GM20431 (cell line): ENCODE results near the gene EN1.

ENCODE experiments used
- in situ Hi-C: fragments of 300-500 bp; cut with MseI, MboI; formaldehyde crosslinking; loops from one replicate; pipeline ENCODE4 v1.15.0; 2020; ENCODE audit warnings: low sequenced_read_pairs; ENCODE audit not compliant: unreplicated experiment

The EN1 gene

DNA sequence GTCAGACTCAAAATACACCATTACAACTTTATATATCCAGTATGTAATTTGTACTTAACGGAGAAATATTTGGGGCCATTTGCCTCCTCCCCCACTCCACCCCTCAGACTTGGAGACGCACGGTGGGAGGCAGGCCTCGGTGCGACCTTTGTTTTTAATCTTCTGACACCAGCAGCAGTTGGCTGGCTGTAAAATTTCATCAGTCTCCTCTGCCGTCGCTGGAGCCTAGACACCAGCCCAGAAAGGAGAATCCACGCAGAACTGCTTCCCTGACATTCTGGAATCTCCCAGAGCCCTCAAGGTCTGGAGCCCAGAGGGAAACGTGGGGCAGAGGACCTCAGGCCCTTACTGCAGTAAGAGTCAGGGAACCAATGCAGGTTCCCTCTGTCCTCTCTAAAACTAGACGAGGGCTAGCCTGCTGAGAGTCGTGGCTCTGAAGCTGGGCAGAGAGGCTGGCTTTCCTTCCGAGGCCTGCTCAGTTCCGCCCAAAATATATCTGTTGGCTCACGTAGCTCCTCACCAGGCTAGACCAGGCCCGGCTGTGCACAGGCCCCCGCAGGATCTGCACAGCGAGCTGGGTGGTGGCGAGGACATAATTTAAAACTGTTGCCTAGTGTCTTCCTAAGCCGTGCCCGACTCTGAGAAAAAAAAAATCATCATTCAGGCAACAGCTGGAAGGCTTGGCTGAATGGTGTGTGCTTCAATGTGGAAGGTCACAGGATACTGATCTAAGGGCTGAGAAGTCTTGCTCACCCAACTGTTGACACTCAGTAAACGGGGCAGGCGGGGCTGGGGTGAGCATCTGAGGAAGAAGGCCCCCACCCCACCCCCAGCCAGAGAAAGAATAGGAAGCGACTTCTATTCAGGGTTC is 40.4 kb downstream of the EN1 start:
- in situ Hi-C loops: no loop called here

DNA sequence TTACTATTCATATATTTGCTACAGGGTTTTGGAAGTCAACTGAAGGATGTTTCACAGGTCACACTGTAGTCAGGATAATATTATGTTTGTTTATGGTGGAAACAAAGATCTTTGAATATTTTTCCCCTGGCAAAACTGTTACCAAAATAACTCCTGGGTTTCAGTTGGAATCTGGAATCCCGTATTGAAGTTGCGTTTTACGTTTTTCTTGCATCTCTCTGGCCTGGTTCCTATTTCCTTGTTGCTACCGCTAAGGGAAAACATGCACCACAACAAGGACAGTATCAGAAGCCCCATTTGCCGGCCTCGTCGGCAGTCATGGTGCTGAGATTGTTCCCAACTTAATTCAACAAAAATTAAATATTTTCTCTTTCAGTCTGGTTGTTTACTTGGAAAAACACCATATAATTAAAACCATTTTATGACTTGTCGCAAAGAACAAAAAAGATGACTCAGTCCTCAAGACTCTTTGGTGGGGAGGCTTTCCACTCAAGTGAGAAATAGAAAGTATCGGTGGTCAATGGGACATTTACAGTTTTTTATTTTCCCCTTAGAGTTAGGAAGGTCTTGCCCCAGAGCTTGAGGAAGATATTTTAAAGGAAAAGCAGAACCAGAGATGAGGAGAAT is 42.3 kb downstream of the EN1 start:
- in situ Hi-C loops: no loop called here

DNA sequence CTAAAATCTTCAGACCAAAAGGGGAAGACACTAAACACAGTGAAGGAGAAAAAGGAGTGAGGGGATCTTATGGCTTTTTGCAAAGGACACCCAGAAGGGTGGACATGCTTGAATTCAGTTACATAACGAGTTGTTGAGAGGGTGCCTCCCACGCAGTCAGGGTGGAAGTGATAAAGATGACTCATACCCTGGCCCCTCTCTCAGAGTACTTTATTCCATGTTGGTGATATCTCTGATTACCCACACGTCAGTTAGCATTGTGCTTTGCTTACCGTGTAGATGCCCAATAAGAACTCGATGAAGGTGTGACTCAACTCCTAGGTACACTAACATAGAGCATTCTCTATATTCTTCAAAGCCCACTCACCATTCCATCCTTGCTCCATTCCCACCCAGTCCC is 44.4 kb downstream of the EN1 start:
- in situ Hi-C loops: no loop called here

DNA sequence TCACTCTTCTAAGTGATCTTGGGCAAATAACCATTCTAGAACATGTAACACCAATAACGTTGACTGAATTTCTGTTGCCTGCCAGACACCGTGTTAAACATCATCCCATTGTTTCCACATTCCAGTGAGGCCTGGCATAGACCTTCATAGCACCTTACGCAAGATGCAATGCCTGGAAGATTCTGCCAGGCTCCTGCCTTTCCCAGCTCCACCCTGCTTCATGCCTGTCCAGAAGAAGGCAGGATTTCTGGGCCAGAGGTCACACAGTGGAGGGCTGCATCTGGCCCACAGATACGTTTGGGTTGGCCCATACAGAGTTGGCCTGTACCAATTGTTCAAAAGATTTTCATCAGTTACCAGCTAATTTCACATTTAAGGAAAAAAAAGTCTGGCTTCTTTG is 46.3 kb downstream of the EN1 start:
- in situ Hi-C loops: no loop called here

DNA sequence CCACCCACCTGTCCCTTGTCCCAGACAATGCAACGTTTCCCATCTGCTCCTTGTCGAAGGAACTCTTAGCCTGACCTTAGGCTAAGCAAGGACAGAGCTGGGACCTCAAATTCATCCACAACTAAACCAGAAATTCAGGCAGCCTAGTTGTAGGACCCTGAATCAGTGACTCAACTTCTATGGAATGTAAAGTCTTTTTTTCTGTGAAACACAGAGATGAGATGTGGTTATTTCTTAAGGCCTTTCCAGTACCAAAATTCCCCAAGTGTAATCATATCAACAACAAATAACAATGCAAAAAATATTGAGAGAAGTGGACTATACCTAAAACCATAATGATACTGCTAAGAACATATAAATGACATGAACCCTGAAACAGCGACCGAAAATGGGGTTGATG is 46.7 kb downstream of the EN1 start:
- in situ Hi-C loops: no loop called here

DNA sequence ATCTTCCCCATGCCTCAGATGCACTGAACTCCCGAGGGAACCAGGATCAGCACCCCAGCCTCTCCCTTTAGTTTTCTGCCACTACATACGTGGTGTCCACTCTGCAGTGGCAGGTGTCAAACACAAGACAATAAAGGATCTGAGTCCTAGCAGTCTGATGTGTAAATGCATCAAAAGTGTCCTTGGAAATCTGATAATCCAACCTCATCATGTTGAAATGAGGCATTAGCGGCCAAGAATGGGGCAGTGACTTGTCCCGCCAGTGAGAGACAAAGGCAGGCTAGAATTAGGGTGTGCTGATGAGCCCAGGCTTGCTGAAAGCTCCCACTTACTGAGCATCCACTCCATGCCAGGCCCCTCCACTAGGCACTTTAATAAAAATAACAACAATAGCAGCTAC is 52.9 kb downstream of the EN1 start:
- in situ Hi-C loops: no loop called here
